Measurements from ENCODE around the gene MFSD12. TPM values are rescaled to one million over a fixed set of nuclear protein-coding genes. Genes with fewer than 3 reads are reported as not detected.

Gene MFSD12
- polyA plus RNA-seq = 38.5 and 41.4 TPM in 2 replicates
- polyA minus RNA-seq = 40.7 and 57.9 TPM in 2 replicates

DNA sequence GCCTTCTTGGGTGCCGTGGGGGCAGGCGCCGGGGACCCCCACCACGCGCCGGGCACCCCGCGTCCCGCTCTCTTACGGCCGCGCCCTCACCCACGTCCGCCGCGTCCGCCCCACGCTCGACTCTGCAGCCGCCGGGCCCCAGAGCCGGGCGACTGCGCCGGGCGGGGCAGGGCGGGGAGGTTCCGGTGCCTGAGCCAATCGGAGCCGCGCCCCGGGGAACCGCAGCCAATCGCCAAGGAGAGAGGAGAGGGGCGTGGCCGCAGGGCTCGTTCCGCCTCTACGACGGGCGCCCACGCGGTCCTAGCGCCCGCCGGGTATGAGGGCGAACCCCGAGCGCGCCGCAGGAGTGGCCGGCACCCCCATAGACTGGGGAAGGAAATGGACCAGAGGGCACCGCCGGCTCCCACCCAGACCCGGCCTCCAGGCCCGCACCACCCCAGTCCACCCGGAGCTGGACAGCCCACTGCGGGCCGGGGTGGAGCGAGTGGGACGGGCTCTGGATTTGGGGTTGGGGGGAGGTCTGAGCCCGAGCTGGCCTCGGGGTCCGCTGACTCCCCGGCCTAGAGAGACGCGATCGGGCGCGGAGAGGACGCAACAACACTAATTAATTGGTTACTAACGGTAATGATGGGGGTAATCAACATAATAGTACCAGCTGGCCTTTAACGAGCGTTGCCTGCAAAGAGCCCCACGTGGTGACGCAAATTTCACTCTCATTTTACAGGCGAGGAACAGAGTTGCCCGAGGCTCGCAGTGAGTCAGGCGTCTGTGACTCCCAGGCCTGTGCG is at the start of gene MFSD12:
Gene MFSD12, minus strand, starts transcription at position 126 of the 788 bp plus-strand sequence. CDS start 183 bp downstream, outside the sequence.
- TF ChIP-seq, protein P1, sequence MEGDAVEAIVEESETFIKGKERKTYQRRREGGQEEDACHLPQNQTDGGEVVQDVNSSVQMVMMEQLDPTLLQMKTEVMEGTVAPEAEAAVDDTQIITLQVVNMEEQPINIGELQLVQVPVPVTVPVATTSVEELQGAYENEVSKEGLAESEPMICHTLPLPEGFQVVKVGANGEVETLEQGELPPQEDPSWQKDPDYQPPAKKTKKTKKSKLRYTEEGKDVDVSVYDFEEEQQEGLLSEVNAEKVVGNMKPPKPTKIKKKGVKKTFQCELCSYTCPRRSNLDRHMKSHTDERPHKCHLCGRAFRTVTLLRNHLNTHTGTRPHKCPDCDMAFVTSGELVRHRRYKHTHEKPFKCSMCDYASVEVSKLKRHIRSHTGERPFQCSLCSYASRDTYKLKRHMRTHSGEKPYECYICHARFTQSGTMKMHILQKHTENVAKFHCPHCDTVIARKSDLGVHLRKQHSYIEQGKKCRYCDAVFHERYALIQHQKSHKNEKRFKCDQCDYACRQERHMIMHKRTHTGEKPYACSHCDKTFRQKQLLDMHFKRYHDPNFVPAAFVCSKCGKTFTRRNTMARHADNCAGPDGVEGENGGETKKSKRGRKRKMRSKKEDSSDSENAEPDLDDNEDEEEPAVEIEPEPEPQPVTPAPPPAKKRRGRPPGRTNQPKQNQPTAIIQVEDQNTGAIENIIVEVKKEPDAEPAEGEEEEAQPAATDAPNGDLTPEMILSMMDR (IDR thresholded peaks at IDR 0.05; ENCODE audit: poor library complexity, severe bottlenecking) = peak; percentile 16
- TF ChIP-seq POLR2AphosphoS5 (IDR thresholded peaks at IDR 0.05) = no peak
- TF ChIP-seq, protein P2, sequence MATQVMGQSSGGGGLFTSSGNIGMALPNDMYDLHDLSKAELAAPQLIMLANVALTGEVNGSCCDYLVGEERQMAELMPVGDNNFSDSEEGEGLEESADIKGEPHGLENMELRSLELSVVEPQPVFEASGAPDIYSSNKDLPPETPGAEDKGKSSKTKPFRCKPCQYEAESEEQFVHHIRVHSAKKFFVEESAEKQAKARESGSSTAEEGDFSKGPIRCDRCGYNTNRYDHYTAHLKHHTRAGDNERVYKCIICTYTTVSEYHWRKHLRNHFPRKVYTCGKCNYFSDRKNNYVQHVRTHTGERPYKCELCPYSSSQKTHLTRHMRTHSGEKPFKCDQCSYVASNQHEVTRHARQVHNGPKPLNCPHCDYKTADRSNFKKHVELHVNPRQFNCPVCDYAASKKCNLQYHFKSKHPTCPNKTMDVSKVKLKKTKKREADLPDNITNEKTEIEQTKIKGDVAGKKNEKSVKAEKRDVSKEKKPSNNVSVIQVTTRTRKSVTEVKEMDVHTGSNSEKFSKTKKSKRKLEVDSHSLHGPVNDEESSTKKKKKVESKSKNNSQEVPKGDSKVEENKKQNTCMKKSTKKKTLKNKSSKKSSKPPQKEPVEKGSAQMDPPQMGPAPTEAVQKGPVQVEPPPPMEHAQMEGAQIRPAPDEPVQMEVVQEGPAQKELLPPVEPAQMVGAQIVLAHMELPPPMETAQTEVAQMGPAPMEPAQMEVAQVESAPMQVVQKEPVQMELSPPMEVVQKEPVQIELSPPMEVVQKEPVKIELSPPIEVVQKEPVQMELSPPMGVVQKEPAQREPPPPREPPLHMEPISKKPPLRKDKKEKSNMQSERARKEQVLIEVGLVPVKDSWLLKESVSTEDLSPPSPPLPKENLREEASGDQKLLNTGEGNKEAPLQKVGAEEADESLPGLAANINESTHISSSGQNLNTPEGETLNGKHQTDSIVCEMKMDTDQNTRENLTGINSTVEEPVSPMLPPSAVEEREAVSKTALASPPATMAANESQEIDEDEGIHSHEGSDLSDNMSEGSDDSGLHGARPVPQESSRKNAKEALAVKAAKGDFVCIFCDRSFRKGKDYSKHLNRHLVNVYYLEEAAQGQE (IDR thresholded peaks at IDR 0.05; ENCODE audit: borderline replicate concordance) = peak; percentile 11
- TF ChIP-seq SMC3 (conservative IDR thresholded peaks at IDR 0.05; ENCODE audit: poor library complexity) = peak; percentile 26
- peak; percentile 21 for TF ChIP-seq EP300 (conservative IDR thresholded peaks at IDR 0.05; ENCODE audit: poor library complexity, severe bottlenecking)
- peak; percentile 86 for TF ChIP-seq MXI1 (conservative IDR thresholded peaks at IDR 0.05; ENCODE audit: poor library complexity, severe bottlenecking)
- no peak for TF ChIP-seq EZH2 (IDR thresholded peaks at IDR 0.05; ENCODE audit: borderline replicate concordance, insufficient read depth, low read length, poor library complexity, severe bottlenecking)
- TF ChIP-seq RAD21 (conservative IDR thresholded peaks at IDR 0.05) = no peak
- no peak for TF ChIP-seq TAF1 (IDR thresholded peaks at IDR 0.05; ENCODE audit: low read depth)
- Histone ChIP-seq H3K79me2 (replicated peaks; ENCODE audit: insufficient read depth, low read length) (no peaks in the 10 kb centered on the region), H3K27me3 (ENCODE audit: insufficient read depth, low read depth, low read length) (no peaks in the 10 kb centered on the region), H2AFZ (ENCODE audit: low read depth, low read length) (peak within 1 kb of the TSS; percentile 45), H3F3A (ENCODE audit: insufficient read depth, low read length, poor library complexity, severe bottlenecking) (no peaks in the 10 kb centered on the region), H3K9me3 (ENCODE audit: low read length) (no peaks in the 10 kb centered on the region), H3K27ac (ENCODE audit: low read length) (no peak within 1 kb of the TSS), H3K4me3 (ENCODE audit: low read length) (peak within 1 kb of the TSS; percentile 82), H3K9ac (ENCODE audit: low read length) (peak within 1 kb of the TSS; percentile 60), H3K9me2 (ENCODE audit: insufficient read depth, low read length) (no peaks in the 10 kb centered on the region), H3K4me2 (ENCODE audit: low read length) (peak within 1 kb of the TSS; percentile 68), H4K20me1 (ENCODE audit: insufficient read depth) (no peaks in the 10 kb centered on the region), H3K36me3 (ENCODE audit: insufficient read depth, low read length) (no peaks in the 10 kb centered on the region)

DNA sequence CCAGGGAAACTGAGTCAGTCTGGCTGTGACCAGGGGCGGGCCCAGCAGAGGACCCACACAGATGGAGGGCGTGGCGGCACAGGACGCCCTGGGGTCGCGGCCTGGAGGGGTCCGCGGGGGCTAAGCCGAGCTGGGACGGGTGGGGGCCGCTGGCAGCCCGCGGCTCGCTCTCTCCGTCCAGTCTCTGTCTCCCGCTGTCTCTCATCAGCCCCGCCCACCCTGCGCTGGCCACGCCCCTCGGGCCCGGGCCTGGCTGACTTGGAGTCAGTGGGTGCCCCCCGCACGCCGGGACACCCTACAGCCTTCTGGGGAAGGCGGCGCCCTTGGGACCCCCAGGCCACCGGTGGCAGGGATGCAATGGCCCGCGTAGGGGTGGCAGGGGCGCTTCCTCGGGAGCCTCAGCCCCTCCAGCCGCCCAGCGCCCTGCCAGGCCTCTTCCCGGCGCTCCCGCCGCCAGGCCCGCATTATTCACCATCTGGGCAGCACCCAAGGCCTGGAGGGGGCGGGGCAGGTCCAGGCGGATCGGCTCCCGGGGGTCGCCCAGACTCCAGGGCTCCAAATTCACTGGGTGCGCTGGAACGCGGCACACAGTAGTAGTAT is 49.4 kb upstream of the MFSD12 start, which contains the start of gene TBXA2R:
Gene TBXA2R, minus strand, starts transcription at position 186 of the 600 bp plus-strand sequence. CDS start 6,241 bp downstream, outside the sequence.
- no peak within 1 kb of the TSS for H3K27ac ChIP-seq (ENCODE audit: low read length)
- H3K9me3 ChIP-seq (ENCODE audit: low read length) = no peaks in the 10 kb centered on the region
- H3K4me2 ChIP-seq (ENCODE audit: low read length) = no peak within 1 kb of the TSS
- TF ChIP-seq, protein P1 (IDR thresholded peaks at IDR 0.05; ENCODE audit: poor library complexity, severe bottlenecking) = no peak
- TF ChIP-seq EP300 (conservative IDR thresholded peaks at IDR 0.05; ENCODE audit: poor library complexity, severe bottlenecking) (no peak), MXI1 (conservative IDR thresholded peaks at IDR 0.05; ENCODE audit: poor library complexity, severe bottlenecking) (no peak), TAF1 (IDR thresholded peaks at IDR 0.05; ENCODE audit: low read depth) (no peak)
- peaks cover 32% of the 10 kb centered on the region for H3K27me3 ChIP-seq (ENCODE audit: insufficient read depth, low read depth, low read length)
- H2AFZ ChIP-seq (ENCODE audit: low read depth, low read length) = no peak within 1 kb of the TSS
- H4K20me1 ChIP-seq (ENCODE audit: insufficient read depth) = no peaks in the 10 kb centered on the region
- H3K36me3 ChIP-seq (ENCODE audit: insufficient read depth, low read length) = no peaks in the 10 kb centered on the region
- H3K79me2 ChIP-seq (replicated peaks; ENCODE audit: insufficient read depth, low read length) = no peaks in the 10 kb centered on the region
- no peaks in the 10 kb centered on the region for H3F3A ChIP-seq (ENCODE audit: insufficient read depth, low read length, poor library complexity, severe bottlenecking)
- no peak within 1 kb of the TSS for H3K9ac ChIP-seq (ENCODE audit: low read length)
- no peaks in the 10 kb centered on the region for H3K9me2 ChIP-seq (ENCODE audit: insufficient read depth, low read length)
- no peak within 1 kb of the TSS for H3K4me3 ChIP-seq (ENCODE audit: low read length)
